GM23338 (cell line): ENCODE data around the gene PLCL1. TPM values are rescaled to one million over a fixed set of nuclear protein-coding genes. Genes with fewer than 3 reads are reported as not detected.

Experiments used
- ATAC-seq: fragments of 200-7000 bp; cut with Tn5 transposase; 3 replicates; pipeline ENCODE4 v1.9.1; 2020
- DNase-seq: peaks from one replicate; pipeline ENCODE4 v3.0.0-alpha.2; 2015; ENCODE audit warnings: low spot score
- H2AFZ ChIP-seq: fragments of 200-600 bp; sonication (generic); 2 replicates; pipeline ENCODE4 v1.8.0; 2016; ENCODE audit warnings: antibody characterized with exemption, mild to moderate bottlenecking, moderate library complexity
- H3F3A ChIP-seq: fragments of 200-600 bp; sonication (generic); replicated peaks from 2 replicates; pipeline ENCODE4 v1.8.0; 2017; ENCODE audit warnings: antibody characterized with exemption, mixed run types, low read depth
- H3K27ac ChIP-seq: fragments of 200-600 bp; sonication (generic); 2 replicates; pipeline ENCODE4 v1.6.1; 2016; ENCODE audit warnings: low read depth
- H3K27me3 ChIP-seq: fragments of 200-600 bp; sonication (generic); 2 replicates; pipeline ENCODE4 v1.8.0; 2016; ENCODE audit warnings: mild to moderate bottlenecking, mixed run types, moderate library complexity; ENCODE audit not compliant: insufficient read depth
- H3K36me3 ChIP-seq: fragments of 200-600 bp; sonication (generic); 2 replicates; pipeline ENCODE4 v1.8.0; 2016; ENCODE audit warnings: mild to moderate bottlenecking; ENCODE audit not compliant: insufficient read depth
- H3K4me1 ChIP-seq: fragments of 200-600 bp; sonication (generic); 2 replicates; pipeline ENCODE4 v1.8.0; 2016; ENCODE audit warnings: mild to moderate bottlenecking, moderate library complexity; ENCODE audit not compliant: insufficient read depth
- H3K4me2 ChIP-seq: fragments of 200-600 bp; sonication (generic); 2 replicates; pipeline ENCODE4 v1.7.1; 2017; ENCODE audit warnings: mixed run types
- H3K4me3 ChIP-seq: fragments of 200-600 bp; sonication (generic); 2 replicates; pipeline ENCODE4 v1.6.1; 2016; ENCODE audit warnings: mixed run types
- H3K79me2 ChIP-seq: fragments of 200-600 bp; sonication (generic); replicated peaks from 2 replicates; pipeline ENCODE4 v1.8.0; 2017; ENCODE audit warnings: mild to moderate bottlenecking; ENCODE audit not compliant: insufficient read depth
- H3K9me2 ChIP-seq: fragments of 200-600 bp; sonication (generic); 2 replicates; pipeline ENCODE4 v1.8.0; 2017; ENCODE audit not compliant: insufficient read depth
- H4K20me1 ChIP-seq: fragments of 200-600 bp; sonication (generic); replicated peaks from 2 replicates; pipeline ENCODE4 v1.8.0; 2017; ENCODE audit warnings: mild to moderate bottlenecking; ENCODE audit not compliant: insufficient read depth
- H3K27ac Mint-ChIP-seq: 2 replicates; pipeline ENCODE4 v1.8.0; 2020; ENCODE audit warnings: inconsistent platforms, mild to moderate bottlenecking, moderate library complexity, mixed read lengths
- H3K27me3 Mint-ChIP-seq: 3 replicates; pipeline ENCODE4 v1.8.0; 2022; ENCODE audit warnings: low read depth, mild to moderate bottlenecking, moderate library complexity, mixed read lengths, inconsistent platforms; ENCODE audit not compliant: insufficient read depth, poor library complexity
- H3K36me3 Mint-ChIP-seq: 3 replicates; pipeline ENCODE4 v1.8.0; 2021; ENCODE audit warnings: low read depth, mild to moderate bottlenecking, inconsistent platforms, moderate library complexity, mixed read lengths
- H3K4me1 Mint-ChIP-seq: 3 replicates; pipeline ENCODE4 v1.8.0; 2020; ENCODE audit warnings: mild to moderate bottlenecking, inconsistent platforms, mixed read lengths
- H3K4me3 Mint-ChIP-seq: 3 replicates; pipeline ENCODE4 v1.8.0; 2021; ENCODE audit warnings: moderate library complexity, mild to moderate bottlenecking, inconsistent platforms, mixed read lengths
- H3K9me3 Mint-ChIP-seq: 3 replicates; pipeline ENCODE4 v1.8.0; 2020; ENCODE audit warnings: moderate library complexity, mild to moderate bottlenecking, inconsistent platforms, mixed read lengths
- CREB1 ChIP-seq: fragments of 250-450 bp; sonication (Bioruptor Pico); IDR thresholded peaks from 2 replicates; pipeline ENCODE4 v1.5.0; 2020; ENCODE audit warnings: low read depth, mild to moderate bottlenecking, moderate library complexity
- CTCF ChIP-seq, 2 experiments: fragments of 200-600 bp in 1 of 2; sonication (generic) in 1 of 2; conservative IDR thresholded peaks; 2 replicates each; pipeline versions ENCODE4 v1.5.1 to v1.6.1; 2016 to 2017; ENCODE audit warnings: antibody characterized with exemption in 2 of 2, low read depth in 2 of 2, mild to moderate bottlenecking in 2 of 2, moderate library complexity in 1 of 2
- ETS1 ChIP-seq: IDR thresholded peaks from 2 replicates; pipeline ENCODE4 v1.6.1; 2016; ENCODE audit warnings: antibody characterized with exemption
- EZH2 ChIP-seq: fragments of 200-600 bp; sonication (generic); IDR thresholded peaks from one replicate; pipeline ENCODE4 v1.8.0; 2017; ENCODE audit warnings: antibody characterized with exemption, mild to moderate bottlenecking, low read depth; ENCODE audit not compliant: unreplicated experiment
- EZH2phosphoT487 ChIP-seq: fragments of 200-600 bp; sonication (generic); IDR thresholded peaks from one replicate; pipeline ENCODE4 v1.8.1; 2018; ENCODE audit warnings: antibody characterized with exemption; ENCODE audit not compliant: unreplicated experiment
- JUNB ChIP-seq: IDR thresholded peaks from one replicate; pipeline ENCODE4 v1.6.1; 2016; ENCODE audit warnings: antibody characterized with exemption; ENCODE audit not compliant: unreplicated experiment
- NANOG ChIP-seq: IDR thresholded peaks from 2 replicates; pipeline ENCODE4 v1.6.1; 2016; ENCODE audit warnings: antibody characterized with exemption, borderline replicate concordance
- POLR2AphosphoS5 ChIP-seq: IDR thresholded peaks from 2 replicates; pipeline ENCODE4 v1.6.1; 2016; ENCODE audit warnings: antibody characterized with exemption, low read depth
- REST ChIP-seq: IDR thresholded peaks from one replicate; pipeline ENCODE4 v1.6.1; 2018; ENCODE audit warnings: antibody characterized with exemption; ENCODE audit not compliant: unreplicated experiment
- STAT1 ChIP-seq: IDR thresholded peaks from one replicate; pipeline ENCODE4 v1.6.1; 2016; ENCODE audit warnings: antibody characterized with exemption; ENCODE audit not compliant: unreplicated experiment
- ZNF114 ChIP-seq: fragments of 250-450 bp; sonication (Bioruptor Pico); IDR thresholded peaks from 2 replicates; pipeline ENCODE4 v1.5.0; 2020; ENCODE audit warnings: mild to moderate bottlenecking, moderate library complexity
- ZNF331 ChIP-seq: fragments of 250-450 bp; sonication (Bioruptor Pico); IDR thresholded peaks from 2 replicates; pipeline ENCODE4 v1.5.0; 2020; ENCODE audit warnings: low read depth, mild to moderate bottlenecking, moderate library complexity
- polyA plus RNA-seq: library from polyadenylated mRNA; unstranded; fragments of >200 nt; fragmentation: Nextera tagmentation; extraction: Ambion mirVana; gene quantifications from 2 replicates; pipeline ENCODE4 v1.2.1, GENCODE V29; 2016
- total RNA-seq: library from RNA; depleted of rRNA; stranded (reverse); fragments of >200 nt; shearing (Covaris generic); gene quantifications from 2 replicates; pipeline ENCODE4 v1.2.3, GENCODE V29; 2014

The PLCL1 gene
- total and polyA plus RNA-seq, 2 experiments from 2014 or later: not detected

GRCh38 chr2:198097630-198098029, 293.2 kb downstream of the PLCL1 start:
- Histone ChIP-seq H3F3A (no peaks in the 10 kb centered on the region), H3K27me3 (no peaks in the 10 kb centered on the region), H3K79me2 (no peaks in the 10 kb centered on the region), H3K36me3 (no peaks in the 10 kb centered on the region), H3K4me2 (no peak overlapping the region), H3K4me1 (peaks cover 9% of the 10 kb centered on the region; the same call in 1 of the 2 replicates), H3K4me3 (no peak overlapping the region), H3K27ac (no peak overlapping the region), H3K9me2 (0 out of 2 replicates have a peak, but pooled peaks cover 4% of the 10 kb centered on the region), H2AFZ (no peak overlapping the region), H4K20me1 (no peaks in the 10 kb centered on the region)
- DNase-seq (no peak), ATAC-seq (no peak)
- Mint-ChIP-seq H3K4me1 (peaks cover 3% of the 10 kb centered on the region; the same call in 1 of the 3 replicates), H3K27me3 (no peaks in the 10 kb centered on the region), H3K27ac (no peak overlapping the region), H3K4me3 (no peak overlapping the region), H3K9me3 (no peaks in the 10 kb centered on the region), H3K36me3 (no peaks in the 10 kb centered on the region)
- TF ChIP-seq ZNF331 (CRISPR knock-in tag): no peak
- TF ChIP-seq POLR2AphosphoS5: no peak
- no peak for TF ChIP-seq NANOG
- TF ChIP-seq STAT1: no peak
- no peak for TF ChIP-seq CTCF (conservative IDR thresholded peaks at IDR 0.05; ENCODE audit: low read depth in 2 of 2)
- no peak for TF ChIP-seq ZNF114 (CRISPR knock-in tag)
- TF ChIP-seq ETS1: no peak
- no peak for TF ChIP-seq EZH2phosphoT487
- no peak for TF ChIP-seq JUNB
- TF ChIP-seq REST: no peak
- TF ChIP-seq CREB1 (CRISPR knock-in tag): no peak
- TF ChIP-seq EZH2: no peak
